OCI-LY7 (cell line): Measurements from ENCODE around the gene ZNF503.

ENCODE experiments used
- CTCF ChIP-seq: fragments of 200-600 bp; sonication (generic); conservative IDR thresholded peaks from 2 replicates; pipeline ENCODE4 v1.5.1; 2014; ENCODE audit warnings: mild to moderate bottlenecking, antibody characterized with exemption, low read length, moderate library complexity, mixed read lengths
- EZH2phosphoT487 ChIP-seq: fragments of 200-600 bp; sonication (generic); IDR thresholded peaks from 2 replicates; pipeline ENCODE4 v1.6.1; 2018; ENCODE audit warnings: low read depth, borderline replicate concordance, mild to moderate bottlenecking, mixed run types, antibody characterized with exemption, low read length, moderate library complexity, mixed read lengths

DNA sequence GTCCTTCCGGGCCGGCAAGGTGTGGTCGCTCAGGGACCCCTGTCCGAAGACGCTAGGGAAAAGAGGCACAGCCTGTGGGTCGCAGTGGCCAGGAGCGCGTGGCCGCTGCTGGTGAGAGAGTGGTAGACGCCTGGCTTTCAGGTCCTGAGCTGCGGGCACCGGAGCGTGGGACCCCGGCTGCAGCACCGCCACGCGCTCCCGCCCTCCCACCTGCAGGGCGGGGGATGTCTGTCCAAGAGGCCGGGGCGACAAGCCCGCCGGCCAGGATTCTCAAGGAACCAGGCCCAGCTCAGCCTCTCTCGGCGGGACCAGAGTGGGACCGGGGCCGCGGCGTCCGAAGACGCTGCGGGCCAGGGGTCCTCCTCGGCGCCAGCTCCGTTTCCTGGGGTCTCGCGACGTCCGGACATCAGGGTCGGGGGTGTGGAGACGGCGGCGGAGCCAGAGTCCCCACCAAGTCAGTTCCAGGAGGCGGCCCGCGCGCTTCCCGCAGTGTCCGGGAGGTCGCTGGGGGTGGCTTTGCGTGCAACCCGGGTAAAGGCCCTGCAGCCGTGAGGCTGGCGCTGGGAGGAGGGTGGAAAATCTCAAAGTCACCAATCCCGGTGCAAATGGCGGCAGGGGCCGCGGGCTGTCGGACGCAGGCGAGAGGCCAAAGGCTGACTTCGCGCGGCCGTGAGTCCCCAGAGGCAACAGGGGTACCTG lies 5.5 kb downstream of the ZNF503 start:
- no peak for TF ChIP-seq EZH2phosphoT487
- no peak for TF ChIP-seq CTCF
